HepG2 (cell line): ENCODE results near the gene CA10. TPM values are rescaled to one million over a fixed set of nuclear protein-coding genes. Genes with fewer than 3 reads are reported as not detected.

Source experiments
- ATAC-seq: fragments of 200-7000 bp; cut with Tn5 transposase; 3 replicates; pipeline ENCODE4 v1.9.1; 2020; ENCODE audit warnings: mild to moderate bottlenecking, moderate library complexity
- BruUV-seq: library from RNA; stranded (reverse); fragments of 400-500 nt; replicated peaks from 2 replicates; lab custom pipeline; 2021; lab: Mats Ljungman, UMichigan
- CTCF ChIA-PET: fragments of 300-600 bp; formaldehyde crosslinking; extraction: SDS; loops from one replicate; lab custom pipeline; 2021; ENCODE audit warnings: low total read pairs, inconsistent platforms, low intra/inter-chr PET ratio; lab: Yijun Ruan, JAX
- POLR2A ChIA-PET: fragments of 350-600 bp; sonication (Branson Sonifier 250); formaldehyde crosslinking; loops from one replicate; lab custom pipeline; 2020; ENCODE audit warnings: antibody characterized with exemption, inconsistent platforms; lab: Yijun Ruan, JAX
- DNase-seq: peaks from one replicate; pipeline ENCODE4 v3.0.0-alpha.2; 2015; ENCODE audit warnings: low spot score
- FAIRE-seq: peaks from 3 replicates; lab custom pipeline; 2011; peaks lifted over from hg19 to GRCh38; lab: Jason Lieb, UNC
- H2AFZ ChIP-seq: one replicate; pipeline ENCODE4 v1.6.1; 2011; ENCODE audit warnings: low read length, inconsistent platforms
- H3K27ac ChIP-seq: fragments of 300-600 bp; 3 replicates; pipeline ENCODE4 v1.8.0; 2011; ENCODE audit warnings: mixed run types, mild to moderate bottlenecking, mixed read lengths, low read length, inconsistent platforms; ENCODE audit not compliant: insufficient read depth; ENCODE audit errors: extremely low read length
- H3K27me3 ChIP-seq, 2 experiments: fragments of 200-600 bp in 1 of 2; 2 replicates in 1 of 2; 3 replicates in 1 of 2; pipeline versions ENCODE4 v1.6.0 to v1.8.0; 2011; ENCODE audit warnings: low read length in 2 of 2, mild to moderate bottlenecking in 2 of 2, moderate library complexity in 2 of 2, inconsistent platforms in 1 of 2; ENCODE audit not compliant: insufficient read depth in 2 of 2, control insufficient read depth in 1 of 2
- H3K36me3 ChIP-seq, 2 experiments: fragments of 200-600 bp in 1 of 2; replicated peaks in 1 of 2; 2 replicates in 1 of 2; 3 replicates in 1 of 2; pipeline versions ENCODE4 v1.5.1 to v1.8.0; 2011; ENCODE audit warnings: low read length in 2 of 2, inconsistent platforms in 1 of 2; ENCODE audit not compliant: insufficient read depth in 2 of 2, control insufficient read depth in 1 of 2
- H3K4me1 ChIP-seq: 2 replicates; pipeline ENCODE4 v1.5.1; 2012; ENCODE audit warnings: low read length, inconsistent platforms; ENCODE audit not compliant: insufficient read depth
- H3K4me2 ChIP-seq: 2 replicates; pipeline ENCODE4 v1.6.0; 2011; ENCODE audit warnings: low read depth, low read length, inconsistent platforms
- H3K4me3 ChIP-seq, 3 experiments: fragments of 200-600 bp in 1 of 3; sonication (generic), shearing (Covaris generic) in 1 of 3; replicated peaks in 1 of 3; 2 replicates each; pipeline ENCODE4 v1.5.1; 2011 to 2016; ENCODE audit warnings: low read length in 3 of 3, inconsistent platforms in 2 of 3, low read depth in 2 of 3, mild to moderate bottlenecking in 2 of 3, control low read depth in 1 of 3, mixed read lengths in 1 of 3; ENCODE audit not compliant: insufficient read depth in 1 of 3
- H3K79me2 ChIP-seq: one replicate; pipeline ENCODE4 v1.6.1; 2011; ENCODE audit warnings: low read length, inconsistent platforms; ENCODE audit not compliant: insufficient read depth
- H3K9ac ChIP-seq: 2 replicates; pipeline ENCODE4 v1.6.0; 2011; ENCODE audit warnings: mild to moderate bottlenecking, low read depth, low read length, inconsistent platforms; ENCODE audit not compliant: insufficient read depth
- H3K9me3 ChIP-seq: 2 replicates; pipeline ENCODE4 v1.5.1; 2012; ENCODE audit warnings: mild to moderate bottlenecking, low read length
- H4K20me1 ChIP-seq: 2 replicates; pipeline ENCODE4 v1.6.0; 2011; ENCODE audit warnings: inconsistent platforms, mild to moderate bottlenecking, low read length, moderate library complexity; ENCODE audit not compliant: insufficient read depth
- BRCA1 ChIP-seq: sonication (generic); formaldehyde crosslinking; IDR thresholded peaks from 2 replicates; pipeline ENCODE4 v1.4.0; 2020; ENCODE audit warnings: missing genetic modification reagents
- CCDC6 ChIP-seq: sonication (generic); formaldehyde crosslinking; IDR thresholded peaks from 2 replicates; pipeline ENCODE4 v1.8.1; 2022; ENCODE audit warnings: mild to moderate bottlenecking, missing genetic modification reagents, moderate library complexity
- CREB1 ChIP-seq, 2 experiments: fragments of 450-650 bp in 1 of 2; IDR thresholded peaks; 2 replicates each; pipeline ENCODE4 v1.6.1; 2016 to 2017; ENCODE audit warnings: control low read depth in 1 of 2, mild to moderate bottlenecking in 1 of 2, missing compliant biosample characterization in 1 of 2, missing genetic modification characterization in 1 of 2
- IKZF4 ChIP-seq: sonication (generic); formaldehyde crosslinking; IDR thresholded peaks from 2 replicates; pipeline ENCODE4 v1.5.1; 2020; ENCODE audit warnings: borderline replicate concordance, mild to moderate bottlenecking, low read depth, missing genetic modification reagents; ENCODE audit errors: not compliant biosample characterization
- POGZ ChIP-seq: sonication (generic); formaldehyde crosslinking; IDR thresholded peaks from 2 replicates; pipeline ENCODE4 v1.4.0; 2020; ENCODE audit warnings: mild to moderate bottlenecking, missing genetic modification reagents
- ZBTB1 ChIP-seq: sonication (generic); formaldehyde crosslinking; IDR thresholded peaks from 2 replicates; pipeline ENCODE4 v1.4.0; 2020; ENCODE audit warnings: missing genetic modification reagents, borderline replicate concordance
- ZFP62 ChIP-seq: sonication (generic); formaldehyde crosslinking; IDR thresholded peaks from 2 replicates; pipeline ENCODE4 v1.4.0; 2020; ENCODE audit warnings: missing genetic modification reagents
- ZNF430 ChIP-seq: sonication (generic); formaldehyde crosslinking; IDR thresholded peaks from 2 replicates; pipeline ENCODE4 v1.9.0; 2021; ENCODE audit warnings: mild to moderate bottlenecking, missing genetic modification reagents
- ZNF557 ChIP-seq: sonication (generic); formaldehyde crosslinking; IDR thresholded peaks from 2 replicates; pipeline ENCODE4 v1.4.0; 2020; ENCODE audit warnings: missing genetic modification reagents
- ZNF749 ChIP-seq: sonication (generic); formaldehyde crosslinking; IDR thresholded peaks from 2 replicates; pipeline ENCODE4 v1.8.0; 2022; ENCODE audit warnings: mild to moderate bottlenecking, missing genetic modification reagents, moderate library complexity, borderline replicate concordance
- WGBS: methylation state at CpG from one replicate; pipeline ENCODE4 v1.1.6; 2017; ENCODE audit warnings: low lambda C conversion rate; 5-methylcytosine and 5-hydroxymethylcytosine counted together
- in situ Hi-C: cut with HindIII; loops from 2 replicates; pipeline ENCODE4 v1.10.0; 2017; ENCODE audit warnings: low pct_unique_long_range_greater_than_20kb; ENCODE audit not compliant: extremely low pct_ligation_motif_present
- intact Hi-C: fragments of 100-400 bp; cut with micrococcal nuclease; formaldehyde crosslinking; loops from one replicate; pipeline ENCODE4 v1.10.0; 2022; ENCODE audit not compliant: unreplicated experiment
- polyA plus RNA-seq, 8 experiments: library from polyadenylated mRNA; depleted of rRNA in 3 of 8; stranded (reverse) in 7 of 8; unstranded in 1 of 8; fragments of >200 nt; fragmentation: Illumina TruSeq in 4 of 8; extraction: Trizol in 4 of 8; gene quantifications; 2 replicates each; pipeline versions ENCODE4 v1.2.1 to v1.2.3, GENCODE V29; 2011 to 2016; ENCODE audit warnings: low read depth in 4 of 8, missing spikeins in 1 of 8, mixed read lengths in 1 of 8; ENCODE audit not compliant: insufficient read depth in 1 of 8
- total RNA-seq, 5 experiments: library from RNA; depleted of rRNA; stranded (reverse); fragments of >200 nt; fragmentation: Illumina TruSeq; extraction: Trizol; gene quantifications; 2 replicates each; pipeline ENCODE4 v1.2.3, GENCODE V29; 2016; ENCODE audit warnings: low read depth in 1 of 5
- TF ChIP-seq, protein P1 (sequence below): sonication (generic); formaldehyde crosslinking; conservative IDR thresholded peaks from 2 replicates; pipeline ENCODE4 v1.5.0; 2020; ENCODE audit warnings: missing genetic modification reagents
- TF ChIP-seq, protein P2 (sequence below): sonication (generic); formaldehyde crosslinking; IDR thresholded peaks from 2 replicates; pipeline ENCODE4 v1.4.0; 2020; ENCODE audit warnings: missing genetic modification reagents, mild to moderate bottlenecking, borderline replicate concordance

Gene CA10
- total and polyA plus RNA-seq, 2 of the 13 experiments (the other 11 are each of a cell fraction or from before 2014, with no cell fraction given), result not detected

DNA sequence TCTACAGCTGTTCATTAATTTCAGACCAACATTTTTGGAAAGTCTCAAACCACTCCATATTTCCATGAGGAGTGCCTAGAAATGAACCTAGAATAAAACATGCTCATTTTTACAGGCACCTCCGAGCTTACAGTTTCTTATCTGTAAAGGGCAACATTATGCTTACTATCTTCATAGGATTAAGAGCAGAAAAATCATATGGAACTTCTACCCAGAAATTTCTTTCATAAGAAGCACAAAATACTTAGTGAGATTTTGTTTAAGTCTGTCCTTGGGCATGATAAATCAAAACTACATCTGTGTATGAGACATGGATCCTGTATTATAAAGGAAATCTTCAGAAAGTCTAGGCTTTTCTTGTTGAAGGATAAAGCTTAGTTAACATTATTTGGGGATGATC, 187.4 kb downstream of the CA10 start:
- Histone ChIP-seq H3K9me3 (no peaks in the 10 kb centered on the region), H3K4me3 (no peak overlapping the region), H3K36me3 (no peaks in the 10 kb centered on the region), H4K20me1 (no peaks in the 10 kb centered on the region), H2AFZ (no peak overlapping the region), H3K4me2 (no peak overlapping the region), H3K27ac (no peak overlapping the region), H3K79me2 (no peaks in the 10 kb centered on the region), H3K9ac (no peak overlapping the region), H3K4me1 (no peaks in the 10 kb centered on the region), H3K27me3 (no peaks in the 10 kb centered on the region)
- intact Hi-C loops (no loop called here), in situ Hi-C loops (no loop called here)
- no peak for TF ChIP-seq CCDC6 (CRISPR knock-in tag)
- no peak for TF ChIP-seq ZNF749 (CRISPR knock-in tag)
- TF ChIP-seq CREB1 (IDR thresholded peaks at IDR 0.05), result no peak
- TF ChIP-seq CREB1 (CRISPR knock-in tag; IDR thresholded peaks at IDR 0.05), result no peak
- TF ChIP-seq, protein P1, sequence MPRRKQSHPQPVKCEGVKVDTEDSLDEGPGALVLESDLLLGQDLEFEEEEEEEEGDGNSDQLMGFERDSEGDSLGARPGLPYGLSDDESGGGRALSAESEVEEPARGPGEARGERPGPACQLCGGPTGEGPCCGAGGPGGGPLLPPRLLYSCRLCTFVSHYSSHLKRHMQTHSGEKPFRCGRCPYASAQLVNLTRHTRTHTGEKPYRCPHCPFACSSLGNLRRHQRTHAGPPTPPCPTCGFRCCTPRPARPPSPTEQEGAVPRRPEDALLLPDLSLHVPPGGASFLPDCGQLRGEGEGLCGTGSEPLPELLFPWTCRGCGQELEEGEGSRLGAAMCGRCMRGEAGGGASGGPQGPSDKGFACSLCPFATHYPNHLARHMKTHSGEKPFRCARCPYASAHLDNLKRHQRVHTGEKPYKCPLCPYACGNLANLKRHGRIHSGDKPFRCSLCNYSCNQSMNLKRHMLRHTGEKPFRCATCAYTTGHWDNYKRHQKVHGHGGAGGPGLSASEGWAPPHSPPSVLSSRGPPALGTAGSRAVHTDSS (CRISPR knock-in tag), result no peak
- TF ChIP-seq POGZ (CRISPR knock-in tag), result no peak
- TF ChIP-seq ZNF557, result no peak
- no peak for TF ChIP-seq ZNF430 (CRISPR knock-in tag)
- TF ChIP-seq, protein P2, sequence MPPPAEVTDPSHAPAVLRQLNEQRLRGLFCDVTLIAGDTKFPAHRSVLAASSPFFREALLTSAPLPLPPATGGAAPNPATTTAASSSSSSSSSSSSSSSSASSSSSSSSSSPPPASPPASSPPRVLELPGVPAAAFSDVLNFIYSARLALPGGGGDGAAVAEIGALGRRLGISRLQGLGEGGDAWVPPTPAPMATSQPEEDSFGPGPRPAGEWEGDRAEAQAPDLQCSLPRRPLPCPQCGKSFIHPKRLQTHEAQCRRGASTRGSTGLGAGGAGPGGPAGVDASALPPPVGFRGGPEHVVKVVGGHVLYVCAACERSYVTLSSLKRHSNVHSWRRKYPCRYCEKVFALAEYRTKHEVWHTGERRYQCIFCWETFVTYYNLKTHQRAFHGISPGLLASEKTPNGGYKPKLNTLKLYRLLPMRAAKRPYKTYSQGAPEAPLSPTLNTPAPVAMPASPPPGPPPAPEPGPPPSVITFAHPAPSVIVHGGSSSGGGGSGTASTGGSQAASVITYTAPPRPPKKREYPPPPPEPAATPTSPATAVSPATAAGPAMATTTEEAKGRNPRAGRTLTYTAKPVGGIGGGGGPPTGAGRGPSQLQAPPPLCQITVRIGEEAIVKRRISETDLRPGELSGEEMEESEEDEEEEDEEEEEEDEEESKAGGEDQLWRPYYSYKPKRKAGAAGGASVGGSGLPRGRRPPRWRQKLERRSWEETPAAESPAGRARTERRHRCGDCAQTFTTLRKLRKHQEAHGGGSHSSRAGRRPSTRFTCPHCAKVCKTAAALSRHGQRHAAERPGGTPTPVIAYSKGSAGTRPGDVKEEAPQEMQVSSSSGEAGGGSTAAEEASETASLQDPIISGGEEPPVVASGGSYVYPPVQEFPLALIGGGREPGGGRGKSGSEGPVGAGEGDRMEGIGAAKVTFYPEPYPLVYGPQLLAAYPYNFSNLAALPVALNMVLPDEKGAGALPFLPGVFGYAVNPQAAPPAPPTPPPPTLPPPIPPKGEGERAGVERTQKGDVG, result no peak
- TF ChIP-seq IKZF4, result no peak
- TF ChIP-seq BRCA1 (CRISPR knock-in tag), result no peak
- no peak for TF ChIP-seq ZBTB1
- TF ChIP-seq ZFP62 (CRISPR knock-in tag), result no peak
- CTCF ChIA-PET, result no interaction called here
- DNase-seq, result no peak
- POLR2A ChIA-PET, result no interaction called here
- ATAC-seq, result no peak
- 5% methylated on average over 1 of the region's 1 CpG for WGBS
- BruUV-seq, result no TSS peak
- FAIRE-seq, result no peak
